A549 (cell line): ENCODE results near the gene AFF1.

ENCODE experiments used
- EHF ChIP-seq: fragments of 250-450 bp; sonication (Bioruptor Pico); IDR thresholded peaks from 2 replicates; pipeline ENCODE4 v1.5.0; 2020; ENCODE audit warnings: mild to moderate bottlenecking
- EHMT2 ChIP-seq: fragments of 200-600 bp; sonication (generic); IDR thresholded peaks from 2 replicates; pipeline ENCODE4 v1.6.1; 2016; ENCODE audit warnings: antibody characterized with exemption, low read depth, mild to moderate bottlenecking, moderate library complexity
- EP300 ChIP-seq, 2 experiments: fragments of >200 bp; sonication (Bioruptor Twin); formaldehyde crosslinking; IDR thresholded peaks; 2 replicates in 1 of 2; 3 replicates in 1 of 2; pipeline ENCODE4 v1.6.1; 2016 to 2017
- MAX ChIP-seq: IDR thresholded peaks from 2 replicates; pipeline ENCODE4 v1.6.1; 2012
- RAD21 ChIP-seq, 2 experiments: fragments of >200 bp in 1 of 2; sonication (Bioruptor Twin) in 1 of 2; formaldehyde crosslinking in 1 of 2; IDR thresholded peaks in 1 of 2; conservative IDR thresholded peaks in 1 of 2; 2 replicates in 1 of 2; 3 replicates in 1 of 2; pipeline ENCODE4 v1.6.1; 2012 to 2018; ENCODE audit warnings: inconsistent platforms in 1 of 2
- RCOR1 ChIP-seq: fragments of 150-350 bp; IDR thresholded peaks from 2 replicates; pipeline ENCODE4 v1.6.1; 2014; ENCODE audit warnings: antibody characterized with exemption, low read length, low read depth
- SREBF2 ChIP-seq: fragments of 450-650 bp; IDR thresholded peaks from 2 replicates; pipeline ENCODE4 v1.6.1; 2014; ENCODE audit warnings: mild to moderate bottlenecking, moderate library complexity
- TF ChIP-seq, protein P1 (sequence below): fragments of >200 bp; sonication (Bioruptor Twin); formaldehyde crosslinking; IDR thresholded peaks from 3 replicates; pipeline ENCODE4 v1.5.1; 2016
- TF ChIP-seq, protein P2 (sequence below): fragments of 200-600 bp; sonication (generic); IDR thresholded peaks from 2 replicates; pipeline ENCODE4 v1.6.1; 2016; ENCODE audit warnings: antibody characterized with exemption, mild to moderate bottlenecking, moderate library complexity
- TF ChIP-seq, protein P3 (sequence below): IDR thresholded peaks from 2 replicates; pipeline ENCODE4 v1.6.1; 2012
- TF ChIP-seq, protein P4 (sequence below): fragments of 450-650 bp; IDR thresholded peaks from 2 replicates; pipeline ENCODE4 v1.6.1; 2014; ENCODE audit warnings: antibody characterized with exemption

- TF ChIP-seq, protein P1, sequence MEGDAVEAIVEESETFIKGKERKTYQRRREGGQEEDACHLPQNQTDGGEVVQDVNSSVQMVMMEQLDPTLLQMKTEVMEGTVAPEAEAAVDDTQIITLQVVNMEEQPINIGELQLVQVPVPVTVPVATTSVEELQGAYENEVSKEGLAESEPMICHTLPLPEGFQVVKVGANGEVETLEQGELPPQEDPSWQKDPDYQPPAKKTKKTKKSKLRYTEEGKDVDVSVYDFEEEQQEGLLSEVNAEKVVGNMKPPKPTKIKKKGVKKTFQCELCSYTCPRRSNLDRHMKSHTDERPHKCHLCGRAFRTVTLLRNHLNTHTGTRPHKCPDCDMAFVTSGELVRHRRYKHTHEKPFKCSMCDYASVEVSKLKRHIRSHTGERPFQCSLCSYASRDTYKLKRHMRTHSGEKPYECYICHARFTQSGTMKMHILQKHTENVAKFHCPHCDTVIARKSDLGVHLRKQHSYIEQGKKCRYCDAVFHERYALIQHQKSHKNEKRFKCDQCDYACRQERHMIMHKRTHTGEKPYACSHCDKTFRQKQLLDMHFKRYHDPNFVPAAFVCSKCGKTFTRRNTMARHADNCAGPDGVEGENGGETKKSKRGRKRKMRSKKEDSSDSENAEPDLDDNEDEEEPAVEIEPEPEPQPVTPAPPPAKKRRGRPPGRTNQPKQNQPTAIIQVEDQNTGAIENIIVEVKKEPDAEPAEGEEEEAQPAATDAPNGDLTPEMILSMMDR = no peak
- no peak for TF ChIP-seq EHF (CRISPR knock-in tag)
- TF ChIP-seq SREBF2 = no peak
- TF ChIP-seq EHMT2 = no peak
- TF ChIP-seq, protein P2, sequence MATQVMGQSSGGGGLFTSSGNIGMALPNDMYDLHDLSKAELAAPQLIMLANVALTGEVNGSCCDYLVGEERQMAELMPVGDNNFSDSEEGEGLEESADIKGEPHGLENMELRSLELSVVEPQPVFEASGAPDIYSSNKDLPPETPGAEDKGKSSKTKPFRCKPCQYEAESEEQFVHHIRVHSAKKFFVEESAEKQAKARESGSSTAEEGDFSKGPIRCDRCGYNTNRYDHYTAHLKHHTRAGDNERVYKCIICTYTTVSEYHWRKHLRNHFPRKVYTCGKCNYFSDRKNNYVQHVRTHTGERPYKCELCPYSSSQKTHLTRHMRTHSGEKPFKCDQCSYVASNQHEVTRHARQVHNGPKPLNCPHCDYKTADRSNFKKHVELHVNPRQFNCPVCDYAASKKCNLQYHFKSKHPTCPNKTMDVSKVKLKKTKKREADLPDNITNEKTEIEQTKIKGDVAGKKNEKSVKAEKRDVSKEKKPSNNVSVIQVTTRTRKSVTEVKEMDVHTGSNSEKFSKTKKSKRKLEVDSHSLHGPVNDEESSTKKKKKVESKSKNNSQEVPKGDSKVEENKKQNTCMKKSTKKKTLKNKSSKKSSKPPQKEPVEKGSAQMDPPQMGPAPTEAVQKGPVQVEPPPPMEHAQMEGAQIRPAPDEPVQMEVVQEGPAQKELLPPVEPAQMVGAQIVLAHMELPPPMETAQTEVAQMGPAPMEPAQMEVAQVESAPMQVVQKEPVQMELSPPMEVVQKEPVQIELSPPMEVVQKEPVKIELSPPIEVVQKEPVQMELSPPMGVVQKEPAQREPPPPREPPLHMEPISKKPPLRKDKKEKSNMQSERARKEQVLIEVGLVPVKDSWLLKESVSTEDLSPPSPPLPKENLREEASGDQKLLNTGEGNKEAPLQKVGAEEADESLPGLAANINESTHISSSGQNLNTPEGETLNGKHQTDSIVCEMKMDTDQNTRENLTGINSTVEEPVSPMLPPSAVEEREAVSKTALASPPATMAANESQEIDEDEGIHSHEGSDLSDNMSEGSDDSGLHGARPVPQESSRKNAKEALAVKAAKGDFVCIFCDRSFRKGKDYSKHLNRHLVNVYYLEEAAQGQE = no peak
- TF ChIP-seq, protein P3, sequence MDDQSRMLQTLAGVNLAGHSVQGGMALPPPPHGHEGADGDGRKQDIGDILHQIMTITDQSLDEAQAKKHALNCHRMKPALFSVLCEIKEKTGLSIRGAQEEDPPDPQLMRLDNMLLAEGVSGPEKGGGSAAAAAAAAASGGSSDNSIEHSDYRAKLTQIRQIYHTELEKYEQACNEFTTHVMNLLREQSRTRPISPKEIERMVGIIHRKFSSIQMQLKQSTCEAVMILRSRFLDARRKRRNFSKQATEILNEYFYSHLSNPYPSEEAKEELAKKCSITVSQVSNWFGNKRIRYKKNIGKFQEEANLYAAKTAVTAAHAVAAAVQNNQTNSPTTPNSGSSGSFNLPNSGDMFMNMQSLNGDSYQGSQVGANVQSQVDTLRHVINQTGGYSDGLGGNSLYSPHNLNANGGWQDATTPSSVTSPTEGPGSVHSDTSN = no peak
- no peak for TF ChIP-seq EP300 (IDR thresholded peaks at IDR 0.05)
- TF ChIP-seq MAX = no peak
- TF ChIP-seq, protein P4, sequence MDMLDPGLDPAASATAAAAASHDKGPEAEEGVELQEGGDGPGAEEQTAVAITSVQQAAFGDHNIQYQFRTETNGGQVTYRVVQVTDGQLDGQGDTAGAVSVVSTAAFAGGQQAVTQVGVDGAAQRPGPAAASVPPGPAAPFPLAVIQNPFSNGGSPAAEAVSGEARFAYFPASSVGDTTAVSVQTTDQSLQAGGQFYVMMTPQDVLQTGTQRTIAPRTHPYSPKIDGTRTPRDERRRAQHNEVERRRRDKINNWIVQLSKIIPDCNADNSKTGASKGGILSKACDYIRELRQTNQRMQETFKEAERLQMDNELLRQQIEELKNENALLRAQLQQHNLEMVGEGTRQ = no peak
- TF ChIP-seq RCOR1 = no peak
- TF ChIP-seq RAD21 (conservative IDR thresholded peaks at IDR 0.05 in 1 of 2, IDR thresholded peaks at IDR 0.05 in 1 of 2) = no peak
Measured at GRCh38 chr4:86990510-86990909, 55.7 kb downstream of the AFF1 start.
